ENCODE results near the gene TMEM217. TPM values are rescaled to one million over a fixed set of nuclear protein-coding genes. Genes with fewer than 3 reads are reported as not detected.
A peak's percentile ranks its signal among the peaks of the same experiment; 100 is the strongest.

Gene TMEM217
- polyA plus RNA-seq, 1 of the 3 experiments (the other 2 are of a cell fraction), result 1.5 TPM

DNA sequence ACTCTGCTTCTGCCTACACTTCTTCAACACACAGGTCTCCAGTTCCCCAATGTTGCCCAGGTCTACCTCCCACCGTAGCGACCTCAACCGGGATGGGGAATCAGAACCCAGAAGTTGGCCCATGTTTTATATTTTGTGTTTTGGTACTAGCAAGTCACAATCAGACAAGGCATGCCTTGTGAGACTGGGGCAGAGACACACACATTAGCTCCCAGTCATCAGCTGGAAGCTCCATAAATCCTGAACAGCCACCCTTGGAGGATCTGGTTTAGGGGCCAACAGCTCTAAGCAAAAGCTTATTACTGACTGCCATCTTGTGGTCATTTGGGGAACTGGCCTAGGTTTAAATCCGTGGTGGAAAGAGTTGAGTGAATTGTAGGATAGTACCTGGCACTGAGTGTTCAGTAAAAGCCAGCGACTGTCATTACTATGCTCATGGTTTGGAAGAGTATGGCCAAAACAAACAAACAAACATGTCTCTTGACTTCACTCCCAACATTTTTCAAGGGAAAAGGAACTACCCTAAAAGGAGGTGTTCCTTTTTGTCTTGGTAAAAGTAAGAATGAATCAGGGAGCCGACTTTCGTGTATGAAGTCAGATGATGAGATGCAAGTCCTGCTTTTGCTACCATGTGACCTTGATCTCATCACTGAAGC is 47.5 kb downstream of the TMEM217 start:
- H4K20me1 ChIP-seq (ENCODE audit: insufficient read depth), result no peaks in the 10 kb centered on the region
- no peaks in the 10 kb centered on the region for H3K36me3 ChIP-seq (replicated peaks in 1 of 2; ENCODE audit: control insufficient read depth in 1 of 2, insufficient read depth in 2 of 2, low read length in 1 of 2)
- H3K9ac ChIP-seq, result no peak overlapping the region
- peaks cover 0 to 2% of the 10 kb centered on the region in 2 experiments; a peak in 1 of 4 replicates for H3K4me1 ChIP-seq (ENCODE audit: control insufficient read depth in 1 of 2, insufficient read depth in 2 of 2, low read depth in 1 of 2, low read length in 1 of 2)
- no peak overlapping the region for H3K4me2 ChIP-seq
- WGBS (ENCODE audit: low lambda C conversion rate), result 62% methylated on average over 7 of the region's 7 CpGs
- no peaks in the 10 kb centered on the region for H3K9me2 ChIP-seq
- no peaks in the 10 kb centered on the region for H3K27me3 ChIP-seq (ENCODE audit: insufficient read depth)
- no peaks in the 10 kb centered on the region for H3K9me3 ChIP-seq
- CTCF ChIA-PET, result interaction anchor here (0.6 to 16.3 kb wide), 37 partner anchors 10 to 596 kb away, joined by 3 to 431 read pairs (median 4); partner anchors contain the start of genes C6orf89, PIM1 and PPIL1
- no peaks in the 10 kb centered on the region for H3K79me2 ChIP-seq (ENCODE audit: insufficient read depth)
- H3K4me3 ChIP-seq (ENCODE audit: low read depth in 2 of 2, low read length in 1 of 2), result no peak overlapping the region; a peak in 1 of 4 replicates
- H3K27ac ChIP-seq (ENCODE audit: low read depth in 2 of 2, low read length in 1 of 2), result no peak overlapping the region
- H3F3A ChIP-seq (replicated peaks; ENCODE audit: insufficient read depth), result no peaks in the 10 kb centered on the region
- H2AFZ ChIP-seq (ENCODE audit: low read depth), result peak overlapping the region; percentile 65; the same call in 1 of the 2 replicates
- POLR2A ChIA-PET, result interaction anchor here (0.5 to 1.1 kb wide), 3 partner anchors 11 to 192 kb away, joined by 3 to 4 read pairs (median 4); no protein-coding TSS in a partner anchor
- DNase-seq, result peak; percentile 77
- no peak for TF ChIP-seq SIN3A (IDR thresholded peaks at IDR 0.05; ENCODE audit: borderline replicate concordance, low read depth, low read length)
- no peak for TF ChIP-seq EP300 (IDR thresholded peaks at IDR 0.05; ENCODE audit: borderline replicate concordance in 1 of 2, low read depth in 1 of 2, low read length in 1 of 2)
- TF ChIP-seq FOSL2 (IDR thresholded peaks at IDR 0.05; ENCODE audit: borderline replicate concordance, low read depth), result no peak
- TF ChIP-seq USF1 (IDR thresholded peaks at IDR 0.05; ENCODE audit: borderline replicate concordance, low read depth), result no peak
- TF ChIP-seq SMC3 (IDR thresholded peaks at IDR 0.05; ENCODE audit: low read depth, low read length), result peak; percentile 96
- no peak for TF ChIP-seq TEAD4 (IDR thresholded peaks at IDR 0.05; ENCODE audit: borderline replicate concordance, insufficient read depth)
- TF ChIP-seq CTCF (IDR thresholded peaks at IDR 0.05), result peak; percentile 94
- peak; percentile 56 for TF ChIP-seq CHD2 (IDR thresholded peaks at IDR 0.05; ENCODE audit: low read length, partially characterized antibody)
- TF ChIP-seq ZBTB33 (IDR thresholded peaks at IDR 0.05; ENCODE audit: borderline replicate concordance, low read depth), result no peak
- TF ChIP-seq, protein P1, sequence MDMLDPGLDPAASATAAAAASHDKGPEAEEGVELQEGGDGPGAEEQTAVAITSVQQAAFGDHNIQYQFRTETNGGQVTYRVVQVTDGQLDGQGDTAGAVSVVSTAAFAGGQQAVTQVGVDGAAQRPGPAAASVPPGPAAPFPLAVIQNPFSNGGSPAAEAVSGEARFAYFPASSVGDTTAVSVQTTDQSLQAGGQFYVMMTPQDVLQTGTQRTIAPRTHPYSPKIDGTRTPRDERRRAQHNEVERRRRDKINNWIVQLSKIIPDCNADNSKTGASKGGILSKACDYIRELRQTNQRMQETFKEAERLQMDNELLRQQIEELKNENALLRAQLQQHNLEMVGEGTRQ (IDR thresholded peaks at IDR 0.05; ENCODE audit: borderline replicate concordance, low read depth, low read length), result no peak
- no peak for TF ChIP-seq ELF1 (IDR thresholded peaks at IDR 0.05)
- TF ChIP-seq RCOR1 (IDR thresholded peaks at IDR 0.05; ENCODE audit: low read length), result 0 out of 2 replicates have a peak, but pooled peaks have one; percentile 30
- peak; percentile 99 for TF ChIP-seq RAD21 (IDR thresholded peaks at IDR 0.05; ENCODE audit: low read length)
- TF ChIP-seq, protein P2, sequence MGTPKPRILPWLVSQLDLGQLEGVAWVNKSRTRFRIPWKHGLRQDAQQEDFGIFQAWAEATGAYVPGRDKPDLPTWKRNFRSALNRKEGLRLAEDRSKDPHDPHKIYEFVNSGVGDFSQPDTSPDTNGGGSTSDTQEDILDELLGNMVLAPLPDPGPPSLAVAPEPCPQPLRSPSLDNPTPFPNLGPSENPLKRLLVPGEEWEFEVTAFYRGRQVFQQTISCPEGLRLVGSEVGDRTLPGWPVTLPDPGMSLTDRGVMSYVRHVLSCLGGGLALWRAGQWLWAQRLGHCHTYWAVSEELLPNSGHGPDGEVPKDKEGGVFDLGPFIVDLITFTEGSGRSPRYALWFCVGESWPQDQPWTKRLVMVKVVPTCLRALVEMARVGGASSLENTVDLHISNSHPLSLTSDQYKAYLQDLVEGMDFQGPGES (IDR thresholded peaks at IDR 0.05; ENCODE audit: low read depth, low read length), result no peak
- TF ChIP-seq, protein P3, sequence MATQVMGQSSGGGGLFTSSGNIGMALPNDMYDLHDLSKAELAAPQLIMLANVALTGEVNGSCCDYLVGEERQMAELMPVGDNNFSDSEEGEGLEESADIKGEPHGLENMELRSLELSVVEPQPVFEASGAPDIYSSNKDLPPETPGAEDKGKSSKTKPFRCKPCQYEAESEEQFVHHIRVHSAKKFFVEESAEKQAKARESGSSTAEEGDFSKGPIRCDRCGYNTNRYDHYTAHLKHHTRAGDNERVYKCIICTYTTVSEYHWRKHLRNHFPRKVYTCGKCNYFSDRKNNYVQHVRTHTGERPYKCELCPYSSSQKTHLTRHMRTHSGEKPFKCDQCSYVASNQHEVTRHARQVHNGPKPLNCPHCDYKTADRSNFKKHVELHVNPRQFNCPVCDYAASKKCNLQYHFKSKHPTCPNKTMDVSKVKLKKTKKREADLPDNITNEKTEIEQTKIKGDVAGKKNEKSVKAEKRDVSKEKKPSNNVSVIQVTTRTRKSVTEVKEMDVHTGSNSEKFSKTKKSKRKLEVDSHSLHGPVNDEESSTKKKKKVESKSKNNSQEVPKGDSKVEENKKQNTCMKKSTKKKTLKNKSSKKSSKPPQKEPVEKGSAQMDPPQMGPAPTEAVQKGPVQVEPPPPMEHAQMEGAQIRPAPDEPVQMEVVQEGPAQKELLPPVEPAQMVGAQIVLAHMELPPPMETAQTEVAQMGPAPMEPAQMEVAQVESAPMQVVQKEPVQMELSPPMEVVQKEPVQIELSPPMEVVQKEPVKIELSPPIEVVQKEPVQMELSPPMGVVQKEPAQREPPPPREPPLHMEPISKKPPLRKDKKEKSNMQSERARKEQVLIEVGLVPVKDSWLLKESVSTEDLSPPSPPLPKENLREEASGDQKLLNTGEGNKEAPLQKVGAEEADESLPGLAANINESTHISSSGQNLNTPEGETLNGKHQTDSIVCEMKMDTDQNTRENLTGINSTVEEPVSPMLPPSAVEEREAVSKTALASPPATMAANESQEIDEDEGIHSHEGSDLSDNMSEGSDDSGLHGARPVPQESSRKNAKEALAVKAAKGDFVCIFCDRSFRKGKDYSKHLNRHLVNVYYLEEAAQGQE (IDR thresholded peaks at IDR 0.05; ENCODE audit: low read depth, low read length), result no peak
- TF ChIP-seq JUND (IDR thresholded peaks at IDR 0.05), result no peak
- no peak for TF ChIP-seq MXI1 (IDR thresholded peaks at IDR 0.05; ENCODE audit: low read depth, low read length)
- no peak for TF ChIP-seq EZH2phosphoT487 (IDR thresholded peaks at IDR 0.05; ENCODE audit: borderline replicate concordance, low read depth)
- no peak for TF ChIP-seq FOXM1 (IDR thresholded peaks at IDR 0.05; ENCODE audit: low read depth)
- TF ChIP-seq, protein P4, sequence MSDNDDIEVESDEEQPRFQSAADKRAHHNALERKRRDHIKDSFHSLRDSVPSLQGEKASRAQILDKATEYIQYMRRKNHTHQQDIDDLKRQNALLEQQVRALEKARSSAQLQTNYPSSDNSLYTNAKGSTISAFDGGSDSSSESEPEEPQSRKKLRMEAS (IDR thresholded peaks at IDR 0.05; ENCODE audit: low read depth), result no peak
- TF ChIP-seq FOXJ3 (CRISPR knock-in tag; IDR thresholded peaks at IDR 0.05), result no peak

Data from SK-N-SH (cell line).